IMR-90 (cell line): Measurements from ENCODE around the gene UBE2O. TPM values are rescaled to one million over a fixed set of nuclear protein-coding genes. Genes with fewer than 3 reads are reported as not detected.

ENCODE experiments used
- ATAC-seq: fragments of 200-7000 bp; cut with Tn5 transposase; 2 replicates; pipeline ENCODE4 v1.9.1; 2020; ENCODE audit warnings: low read depth, mild to moderate bottlenecking, moderate library complexity
- BruUV-seq: library from RNA; stranded (reverse); fragments of 400-500 nt; replicated peaks from 2 replicates; lab custom pipeline; 2021; lab: Mats Ljungman, UMichigan
- CTCF ChIA-PET: fragments of 300-600 bp; formaldehyde crosslinking; extraction: SDS; loops from one replicate; lab custom pipeline; 2021; ENCODE audit warnings: antibody characterized with exemption; lab: Yijun Ruan, JAX
- POLR2A ChIA-PET: fragments of 300-600 bp; sonication (Branson Sonifier 250); formaldehyde crosslinking; loops from one replicate; lab custom pipeline; 2022; ENCODE audit warnings: antibody characterized with exemption; ENCODE audit not compliant: unreplicated experiment; lab: Charles Lee
- DNase-seq: peaks from one replicate; pipeline ENCODE4 v3.0.0; 2013
- H2AFZ ChIP-seq: replicated peaks from 2 replicates; pipeline ENCODE3; 2013; ENCODE audit warnings: low read length, mild to moderate bottlenecking; ENCODE audit not compliant: poor library complexity
- H2AK5ac ChIP-seq: 2 replicates; pipeline ENCODE4 v1.6.1; 2013; ENCODE audit warnings: low read depth, low read length, inconsistent platforms
- H2AK9ac ChIP-seq: replicated peaks from 2 replicates; pipeline ENCODE3; 2013; ENCODE audit warnings: mild to moderate bottlenecking, low read depth, low read length, moderate library complexity; ENCODE audit not compliant: poor library complexity
- H2BK120ac ChIP-seq: 2 replicates; pipeline ENCODE4 v1.6.1; 2013; ENCODE audit warnings: low read depth, low read length, inconsistent platforms
- H2BK15ac ChIP-seq: 3 replicates; pipeline ENCODE4 v1.6.1; 2013; ENCODE audit warnings: low read depth, low read length, inconsistent platforms
- H2BK20ac ChIP-seq: 2 replicates; pipeline ENCODE4 v1.6.1; 2013; ENCODE audit warnings: low read depth, mild to moderate bottlenecking, inconsistent platforms, low read length, moderate library complexity
- H2BK5ac ChIP-seq: 2 replicates; pipeline ENCODE4 v1.6.1; 2013; ENCODE audit warnings: mild to moderate bottlenecking, low read depth, low read length, inconsistent platforms; ENCODE audit not compliant: poor library complexity, severe bottlenecking
- H3K14ac ChIP-seq: replicated peaks from 2 replicates; pipeline ENCODE4 v1.6.1; 2013; ENCODE audit warnings: low read depth, low read length, inconsistent platforms
- H3K18ac ChIP-seq: 2 replicates; pipeline ENCODE4 v1.6.1; 2013; ENCODE audit warnings: low read depth, low read length, control low read depth
- H3K23ac ChIP-seq: 2 replicates; pipeline ENCODE4 v1.6.1; 2013; ENCODE audit warnings: low read depth, low read length, inconsistent platforms
- H3K27ac ChIP-seq: 2 replicates; pipeline ENCODE4 v1.5.1; 2013; ENCODE audit warnings: mild to moderate bottlenecking, control low read depth, low read length; ENCODE audit not compliant: insufficient read depth
- H3K27me3 ChIP-seq: 2 replicates; pipeline ENCODE4 v1.6.1; 2013; ENCODE audit warnings: low read length; ENCODE audit not compliant: control insufficient read depth, insufficient read depth
- H3K36me3 ChIP-seq: 2 replicates; pipeline ENCODE4 v1.6.1; 2013; ENCODE audit warnings: low read length, mixed read lengths; ENCODE audit not compliant: control insufficient read depth, insufficient read depth
- H3K4ac ChIP-seq: 2 replicates; pipeline ENCODE4 v1.6.1; 2013; ENCODE audit warnings: low read depth, low read length, inconsistent platforms
- H3K4me1 ChIP-seq: 2 replicates; pipeline ENCODE4 v1.6.1; 2013; ENCODE audit warnings: low read length, mixed read lengths; ENCODE audit not compliant: control insufficient read depth, insufficient read depth
- H3K4me2 ChIP-seq: 2 replicates; pipeline ENCODE4 v1.6.1; 2013; ENCODE audit warnings: low read depth, mild to moderate bottlenecking, control low read depth, low read length, moderate library complexity
- H3K4me3 ChIP-seq: 2 replicates; pipeline ENCODE4 v1.5.1; 2013; ENCODE audit warnings: low read depth, mild to moderate bottlenecking, control low read depth, low read length, moderate library complexity; ENCODE audit not compliant: insufficient read depth
- H3K56ac ChIP-seq: 2 replicates; pipeline ENCODE4 v1.6.1; 2013; ENCODE audit warnings: low read length, inconsistent platforms; ENCODE audit not compliant: insufficient read depth; ENCODE audit errors: extremely low read depth
- H3K79me1 ChIP-seq, 2 experiments: 2 replicates each; pipeline ENCODE4 v1.6.1; 2013; ENCODE audit warnings: low read length in 2 of 2, inconsistent platforms in 1 of 2, low read depth in 1 of 2
- H3K9ac ChIP-seq: 2 replicates; pipeline ENCODE4 v1.6.1; 2013; ENCODE audit warnings: low read depth, low read length, control low read depth
- H3K9me1 ChIP-seq: 2 replicates; pipeline ENCODE4 v1.6.1; 2013; ENCODE audit warnings: low read length, inconsistent platforms; ENCODE audit not compliant: insufficient read depth
- H3K9me3 ChIP-seq: 2 replicates; pipeline ENCODE4 v1.6.1; 2013; ENCODE audit warnings: low read length; ENCODE audit not compliant: control insufficient read depth, insufficient read depth
- H4K20me1 ChIP-seq: 2 replicates; pipeline ENCODE4 v1.6.1; 2013; ENCODE audit warnings: low read length, inconsistent platforms; ENCODE audit not compliant: insufficient read depth
- H4K5ac ChIP-seq: 2 replicates; pipeline ENCODE4 v1.6.1; 2013; ENCODE audit warnings: mild to moderate bottlenecking, low read depth, low read length, control low read depth
- H4K8ac ChIP-seq, 2 experiments: 2 replicates each; pipeline ENCODE4 v1.6.1; 2013; ENCODE audit warnings: low read depth in 2 of 2, low read length in 2 of 2, control low read depth in 1 of 2, inconsistent platforms in 1 of 2
- H4K91ac ChIP-seq: 2 replicates; pipeline ENCODE4 v1.6.1; 2013; ENCODE audit warnings: low read depth, low read length, inconsistent platforms; ENCODE audit not compliant: insufficient read depth
- BHLHE40 ChIP-seq: fragments of 150-350 bp; IDR thresholded peaks from 2 replicates; pipeline ENCODE4 v1.6.1; 2016; ENCODE audit warnings: mild to moderate bottlenecking, low read depth, low read length
- CHD1 ChIP-seq: IDR thresholded peaks from 2 replicates; pipeline ENCODE4 v1.6.1; 2012; ENCODE audit warnings: low read depth, low read length, improper control_type of control experiment
- POLR2A ChIP-seq: IDR thresholded peaks from 2 replicates; pipeline ENCODE4 v1.6.1; 2012; ENCODE audit warnings: mild to moderate bottlenecking, low read depth, low read length
- RCOR1 ChIP-seq: IDR thresholded peaks from 2 replicates; pipeline ENCODE4 v1.6.1; 2012; ENCODE audit warnings: mild to moderate bottlenecking, low read length, improper control_type of control experiment; ENCODE audit not compliant: insufficient replicate concordance
- SMC3 ChIP-seq: fragments of 150-350 bp; IDR thresholded peaks from 2 replicates; pipeline ENCODE4 v1.6.1; 2016; ENCODE audit warnings: low read depth, mild to moderate bottlenecking, antibody characterized with exemption, low read length, moderate library complexity
- WGBS, 2 experiments: methylation state at CpG; one replicate each; pipeline versions ENCODE4 v1.1.5 to v1.1.7; 2013; ENCODE audit warnings: missing lambda C conversion rate in 2 of 2; ENCODE audit not compliant: insufficient read length in 1 of 2; ENCODE audit errors: extremely low coverage in 2 of 2; 5-methylcytosine and 5-hydroxymethylcytosine counted together
- dilution Hi-C: fragments of 300-500 bp; cut with HindIII; formaldehyde crosslinking; loops from one replicate; pipeline ENCODE4 v1.14.3; 2018; ENCODE audit warnings: low sequenced_read_pairs; ENCODE audit not compliant: unreplicated experiment
- in situ Hi-C: fragments of 300-500 bp; cut with MboI; formaldehyde crosslinking; loops from 3 replicates; pipeline ENCODE4 v1.14.3; 2019; ENCODE audit warnings: low sequenced_read_pairs, inconsistent platforms, mixed read lengths
- intact Hi-C: fragments of 100-400 bp; cut with micrococcal nuclease; formaldehyde crosslinking; loops from 2 replicates; pipeline ENCODE4 v1.10.0; 2022
- polyA plus RNA-seq, 3 experiments: library from polyadenylated mRNA; depleted of rRNA; stranded (reverse); fragments of >200 nt; gene quantifications; 2 replicates each; pipeline ENCODE4 v1.2.3, GENCODE V29; 2012; ENCODE audit warnings: low replicate concordance in 1 of 3
- total RNA-seq: library from RNA; depleted of rRNA; stranded (reverse); fragments of >200 nt; gene quantifications from 2 replicates; pipeline ENCODE4 v1.2.3, GENCODE V29; 2012
- TF ChIP-seq, protein P1 (sequence below): fragments of 150-350 bp; IDR thresholded peaks from 2 replicates; pipeline ENCODE4 v1.6.1; 2016; ENCODE audit warnings: low read depth, mild to moderate bottlenecking, low read length, moderate library complexity, borderline replicate concordance
- TF ChIP-seq, protein P2 (sequence below): fragments of 150-350 bp; IDR thresholded peaks from 2 replicates; pipeline ENCODE4 v1.6.1; 2017; ENCODE audit warnings: mild to moderate bottlenecking, antibody characterized with exemption, low read length, low read depth

The UBE2O gene
- total and polyA plus RNA-seq, 2 of the 4 experiments (the other 2 are of a cell fraction): 17.6 TPM

- CTCF ChIA-PET: no interaction called here
- Histone ChIP-seq H3K18ac (no peak overlapping the region), H2BK120ac (no peak overlapping the region), H2BK15ac (no peak overlapping the region), H4K8ac (no peak overlapping the region), H3K56ac (no peak overlapping the region), H3K27me3 (no peaks in the 10 kb centered on the region), H3K9ac (no peak overlapping the region), H3K4me3 (no peak overlapping the region), H2AK9ac (no peak overlapping the region), H4K5ac (no peak overlapping the region), H3K36me3 (peaks cover 4% of the 10 kb centered on the region; the same call in 1 of the 2 replicates), H2AFZ (no peak overlapping the region), H3K9me1 (peaks cover 30% of the 10 kb centered on the region), H2BK20ac (no peak overlapping the region), H3K4me2 (no peak overlapping the region), H3K4me1 (peaks cover 17% of the 10 kb centered on the region), H3K4ac (no peak overlapping the region), H3K9me3 (no peaks in the 10 kb centered on the region), H2BK5ac (no peak overlapping the region), H4K20me1 (peaks cover 78% of the 10 kb centered on the region), H3K27ac (no peak overlapping the region), H3K23ac (no peak overlapping the region), H4K91ac (no peak overlapping the region), H3K79me1 (peaks cover 45 to 84% of the 10 kb centered on the region in 2 experiments), H2AK5ac (no peak overlapping the region), H3K14ac (no peak overlapping the region)
- POLR2A ChIA-PET: no interaction called here
- dilution Hi-C loops: no loop called here
- no peak for DNase-seq
- intact Hi-C loops: no loop called here
- in situ Hi-C loops: no loop called here
- ATAC-seq: no peak
- 97% methylated on average over 5 of the region's 9 CpGs; no CpG with 5 or more reads in 1 of the 2 experiments for WGBS, 2 experiments
- TF ChIP-seq, protein P1, sequence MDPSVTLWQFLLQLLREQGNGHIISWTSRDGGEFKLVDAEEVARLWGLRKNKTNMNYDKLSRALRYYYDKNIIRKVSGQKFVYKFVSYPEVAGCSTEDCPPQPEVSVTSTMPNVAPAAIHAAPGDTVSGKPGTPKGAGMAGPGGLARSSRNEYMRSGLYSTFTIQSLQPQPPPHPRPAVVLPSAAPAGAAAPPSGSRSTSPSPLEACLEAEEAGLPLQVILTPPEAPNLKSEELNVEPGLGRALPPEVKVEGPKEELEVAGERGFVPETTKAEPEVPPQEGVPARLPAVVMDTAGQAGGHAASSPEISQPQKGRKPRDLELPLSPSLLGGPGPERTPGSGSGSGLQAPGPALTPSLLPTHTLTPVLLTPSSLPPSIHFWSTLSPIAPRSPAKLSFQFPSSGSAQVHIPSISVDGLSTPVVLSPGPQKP: no peak
- TF ChIP-seq RCOR1 (no peak), SMC3 (no peak), BHLHE40 (no peak), POLR2A (no peak), CHD1 (no peak)
- TF ChIP-seq, protein P2, sequence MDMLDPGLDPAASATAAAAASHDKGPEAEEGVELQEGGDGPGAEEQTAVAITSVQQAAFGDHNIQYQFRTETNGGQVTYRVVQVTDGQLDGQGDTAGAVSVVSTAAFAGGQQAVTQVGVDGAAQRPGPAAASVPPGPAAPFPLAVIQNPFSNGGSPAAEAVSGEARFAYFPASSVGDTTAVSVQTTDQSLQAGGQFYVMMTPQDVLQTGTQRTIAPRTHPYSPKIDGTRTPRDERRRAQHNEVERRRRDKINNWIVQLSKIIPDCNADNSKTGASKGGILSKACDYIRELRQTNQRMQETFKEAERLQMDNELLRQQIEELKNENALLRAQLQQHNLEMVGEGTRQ: no peak
- BruUV-seq: no TSS peak
Observed at GRCh38 chr17:76433693-76434092, 19.3 kb downstream of the UBE2O start.
